ENCODE data around the gene TET3. TPM values are rescaled to one million over a fixed set of nuclear protein-coding genes. Genes with fewer than 3 reads are reported as not detected.

TET3 gene
- total and polyA plus RNA-seq, 9 of the 15 experiments (the other 6 are each of a cell fraction or from before 2014, with no cell fraction given), result 0.35 to 16.3 (median 5.5) TPM

- H3K79me2 ChIP-seq (ENCODE audit: control insufficient read depth, insufficient read depth, low read length), result peaks cover 92% of the 10 kb centered on the region
- TF ChIP-seq SMAD3 (CRISPR knock-in tag; conservative IDR thresholded peaks at IDR 0.05), result no peak
- TF ChIP-seq CBX1 (IDR thresholded peaks at IDR 0.05; ENCODE audit: low read depth), result no peak
- TF ChIP-seq CXXC5 (CRISPR knock-in tag; IDR thresholded peaks at IDR 0.05), result no peak
- no peak for TF ChIP-seq ZBTB43 (CRISPR knock-in tag; IDR thresholded peaks at IDR 0.05)
- no peak for TF ChIP-seq SMC3 (conservative IDR thresholded peaks at IDR 0.05; ENCODE audit: insufficient read depth, low read depth, low read length)
- TF ChIP-seq ZNF184 (CRISPR knock-in tag; IDR thresholded peaks at IDR 0.05), result no peak
- TF ChIP-seq ZNF316 (IDR thresholded peaks at IDR 0.05), result peak; percentile 88
- TF ChIP-seq SRSF9 (IDR thresholded peaks at IDR 0.05; ENCODE audit: borderline replicate concordance, low read depth, low read length), result no peak
- TF ChIP-seq MAZ (CRISPR knock-in tag; conservative IDR thresholded peaks at IDR 0.05 in 1 of 2, IDR thresholded peaks at IDR 0.05 in 1 of 2), result peak in 1 of 2 experiments; percentile 52; a peak in 1 of 4 replicates
- TF ChIP-seq THRA (IDR thresholded peaks at IDR 0.05), result no peak
- no peak for TF ChIP-seq KLF16 (IDR thresholded peaks at IDR 0.05)
- TF ChIP-seq CREBBP (IDR thresholded peaks at IDR 0.05; ENCODE audit: low read depth, low read length), result no peak
- no peak for TF ChIP-seq ZMIZ1 (IDR thresholded peaks at IDR 0.05; ENCODE audit: low read depth in 2 of 2, low read length in 2 of 2)
- peak; percentile 53 for TF ChIP-seq USF2 (CRISPR knock-in tag; IDR thresholded peaks at IDR 0.05)
- no peak for TF ChIP-seq ZBED1 (IDR thresholded peaks at IDR 0.05)
Measured at GRCh38 chr2:74003494-74004211, 18.9 kb downstream of the TET3 start.

More at GRCh38 chr2:74003494-74004211, 18.9 kb downstream of the TET3 start:
- H3K4me2 ChIP-seq (ENCODE audit: insufficient read depth, low read length), result peak overlapping the region; percentile 97
- H2AFZ ChIP-seq (ENCODE audit: low read depth, low read length), result no peak overlapping the region
- ChIA-PET POLR2A (interaction anchor here (0.6 to 2.7 kb wide), 7 partner anchors 9 to 305 kb away, joined by 3 to 19 read pairs (median 5); no protein-coding TSS in a partner anchor), CTCF (ENCODE audit: low intra/inter-chr PET ratio) (no interaction called here)
- peak overlapping the region; percentile 67; the same call in 2 of the 3 replicates for H3K27ac ChIP-seq (ENCODE audit: extremely low read depth, low read depth, low read length)
- no peaks in the 10 kb centered on the region for H3K27me3 ChIP-seq (ENCODE audit: control insufficient read depth in 2 of 2, insufficient read depth in 2 of 2, low read length in 2 of 2)
- BruUV-seq (replicated peaks), result no TSS peak
- H3K4me3 ChIP-seq, result peak overlapping the region; percentile 58; the same call in 1 of the 2 replicates
- intact Hi-C loops (cut with micrococcal nuclease) (loop anchor here (5.0 kb wide), 2 partner anchors 34 to 139 kb away; no protein-coding TSS in a partner anchor), in situ Hi-C loops (cut with MboI) (no loop called here)
- no peaks in the 10 kb centered on the region; the same call in 1 of the 2 replicates for H4K20me1 ChIP-seq (replicated peaks; ENCODE audit: control insufficient read depth, insufficient read depth, low read length)
- H3K9me1 ChIP-seq (ENCODE audit: control insufficient read depth, insufficient read depth, low read length), result no peaks in the 10 kb centered on the region
- 19% methylated on average over 8 of the region's 16 CpGs for whole genome bisulfite sequencing (ENCODE audit: insufficient coverage, low coverage, missing lambda C conversion rate)
- peaks cover 15% of the 10 kb centered on the region; the same call in 2 of the 3 replicates for H3K36me3 ChIP-seq (ENCODE audit: control insufficient read depth, insufficient read depth, low read length)
- peak; percentile 58 for ATAC-seq
- H3K9me3 ChIP-seq (replicated peaks; ENCODE audit: control insufficient read depth, insufficient read depth, low read depth, low read length), result no peaks in the 10 kb centered on the region
- FAIRE-seq, result peak; percentile 94
- H3K4me1 ChIP-seq (replicated peaks in 1 of 2; ENCODE audit: control insufficient read depth in 2 of 2, insufficient read depth in 2 of 2, low read length in 2 of 2), result peaks cover 47 to 50% of the 10 kb centered on the region in 2 experiments
- peak overlapping the region; percentile 57 to 83; a peak in 3 of 4 replicates for H3K9ac ChIP-seq (ENCODE audit: insufficient read depth in 1 of 2, low read depth in 2 of 2, low read length in 2 of 2)
- DNase-seq (ENCODE audit: extremely low read depth in 1 of 4, low spot score in 3 of 4), result peak; percentile 79 to 87 (median 82)

Measured in K562 (cell line).